GM19351 (cell line): Measurements from ENCODE around the gene HCFC2.

Experiments
- ATAC-seq: cut with Tn5 transposase; IDR thresholded peaks from one replicate; pipeline ENCODE4 v1.9.1; 2021; ENCODE audit warnings: mild to moderate bottlenecking, moderate library complexity; ENCODE audit not compliant: unreplicated experiment

Gene HCFC2

DNA sequence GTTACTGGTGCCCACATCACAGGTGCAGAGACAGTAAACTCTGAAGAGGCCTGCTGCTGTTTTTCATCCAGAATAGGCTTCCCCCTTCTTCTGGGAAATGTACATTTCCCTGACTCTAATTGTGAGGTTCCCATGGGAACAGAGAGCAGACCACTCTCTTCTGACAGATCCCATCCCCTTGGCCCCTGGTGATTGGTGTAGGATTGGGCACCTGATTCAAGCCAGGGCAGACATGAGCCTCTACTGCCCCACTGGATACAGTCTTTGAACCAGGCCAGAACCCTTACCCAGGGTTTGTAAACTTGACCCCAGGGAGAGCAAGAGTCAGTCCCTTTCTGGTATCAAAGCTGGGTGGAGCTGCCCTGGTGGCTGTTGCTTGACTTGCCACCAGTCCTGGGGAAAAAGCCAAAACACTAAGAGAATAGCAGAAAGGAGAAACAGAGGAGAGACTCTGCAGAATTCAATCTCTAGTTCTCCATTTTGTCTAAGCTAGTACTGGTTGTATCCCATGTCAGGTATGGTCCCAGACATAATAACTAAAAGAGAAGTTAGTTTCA lies 88.4 kb downstream of the HCFC2 start:
- ATAC-seq, result no peak

DNA sequence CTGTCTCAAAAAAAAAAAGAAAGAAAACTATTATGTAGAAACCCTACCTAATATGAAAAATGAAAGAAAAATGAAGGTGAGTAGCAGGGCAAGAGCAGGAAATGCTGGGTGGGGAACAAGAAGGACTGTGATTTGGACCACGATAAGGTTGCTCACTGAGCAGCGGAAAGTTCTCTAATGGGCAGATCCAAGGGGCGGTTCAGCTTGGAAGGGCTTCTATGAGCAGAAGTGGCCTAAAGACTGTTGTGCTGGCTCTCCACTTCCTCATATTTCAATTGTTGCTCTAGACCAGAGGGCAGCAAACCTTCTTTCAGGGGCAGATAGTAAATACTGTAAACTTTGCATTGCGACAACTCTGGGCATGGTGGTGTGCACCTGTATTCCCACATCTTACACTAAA lies 90.0 kb downstream of the HCFC2 start:
- ATAC-seq, result no peak

DNA sequence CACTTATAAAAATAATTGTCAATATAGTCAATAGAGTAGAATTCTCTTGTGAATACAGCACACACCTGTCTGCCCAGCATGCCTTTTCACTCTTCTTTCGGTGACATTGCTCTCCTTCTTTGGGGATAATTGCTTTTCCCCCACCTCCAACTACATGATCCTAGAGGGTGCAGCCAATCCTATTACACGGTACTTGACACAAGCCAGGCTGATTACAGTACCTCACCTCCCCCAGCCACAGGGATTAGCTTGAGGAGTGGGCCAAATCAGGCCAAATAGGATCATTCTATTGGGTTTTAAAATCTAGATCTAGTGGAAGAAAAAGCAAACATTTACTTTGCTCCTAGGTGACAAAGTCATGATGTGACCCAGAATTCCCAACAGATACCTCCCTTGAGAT lies 90.5 kb downstream of the HCFC2 start:
- ATAC-seq, result no peak
